Pulmonary artery endothelial cell (primary cell): ENCODE data around the gene CYBA. TPM values are rescaled to one million over a fixed set of nuclear protein-coding genes. Genes with fewer than 3 reads are reported as not detected.

Source experiments
- DNase-seq: peaks from one replicate; pipeline ENCODE4 v3.0.0-alpha.2; 2011; ENCODE audit warnings: low read depth, low spot score
- total RNA-seq: library from RNA; depleted of rRNA; stranded (reverse); fragments of >200 nt; gene quantifications from 2 replicates; pipeline ENCODE4 v1.2.3, GENCODE V29; 2014

Gene CYBA
- 20.8 and 34.5 TPM in 2 replicates for total RNA-seq

- no peak for DNase-seq
Measured at GRCh38 chr16:88650749-88651275, at the start of gene CYBA. Gene CYBA, minus strand, starts transcription at chr16:88651053. Its CDS starts 40 bp downstream, at chr16:88651013.

DNA sequence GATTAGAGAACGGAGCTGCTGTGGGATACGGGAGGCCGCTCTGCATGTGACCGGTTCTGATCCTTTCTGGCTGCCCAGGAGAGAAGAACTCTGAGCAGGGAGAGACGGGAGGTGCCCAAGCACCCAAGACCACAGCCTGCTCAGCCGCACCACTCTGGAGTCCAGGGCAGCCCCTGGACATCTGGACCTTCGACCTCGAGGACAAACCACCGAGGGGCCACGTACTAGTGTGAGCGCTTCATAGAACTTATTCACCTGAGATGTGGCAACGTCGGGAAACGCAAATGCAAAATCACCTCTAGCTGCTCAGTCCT, 49.4 kb upstream of the CYBA start:
- no peak for DNase-seq

DNA sequence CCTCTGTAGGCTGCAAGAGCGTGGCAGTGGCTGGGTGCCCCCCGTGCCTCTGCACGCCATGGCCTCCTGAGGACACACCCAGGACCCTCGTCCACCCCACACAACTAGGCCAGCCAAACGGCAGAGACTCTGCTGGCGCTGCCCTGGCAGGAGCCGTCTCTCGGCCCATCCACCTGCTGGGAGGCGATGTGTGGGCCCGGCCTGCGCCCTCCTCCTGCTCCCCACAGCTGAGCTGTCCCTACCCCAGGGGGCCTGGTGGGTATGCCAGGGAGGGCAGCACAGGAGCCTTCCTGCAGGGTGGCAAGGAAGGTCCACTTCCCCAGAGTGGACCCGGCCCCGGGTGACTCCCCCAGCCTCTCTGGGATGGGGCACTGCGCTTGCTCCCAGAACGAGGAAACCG, 48.3 kb upstream of the CYBA start:
- DNase-seq: no peak

GRCh38 chr16:88698646-88699045, 47.8 kb upstream of the CYBA start:
- DNase-seq: no peak

GRCh38 chr16:88697831-88698615, 47.2 kb upstream of the CYBA start:
- no peak for DNase-seq

DNA sequence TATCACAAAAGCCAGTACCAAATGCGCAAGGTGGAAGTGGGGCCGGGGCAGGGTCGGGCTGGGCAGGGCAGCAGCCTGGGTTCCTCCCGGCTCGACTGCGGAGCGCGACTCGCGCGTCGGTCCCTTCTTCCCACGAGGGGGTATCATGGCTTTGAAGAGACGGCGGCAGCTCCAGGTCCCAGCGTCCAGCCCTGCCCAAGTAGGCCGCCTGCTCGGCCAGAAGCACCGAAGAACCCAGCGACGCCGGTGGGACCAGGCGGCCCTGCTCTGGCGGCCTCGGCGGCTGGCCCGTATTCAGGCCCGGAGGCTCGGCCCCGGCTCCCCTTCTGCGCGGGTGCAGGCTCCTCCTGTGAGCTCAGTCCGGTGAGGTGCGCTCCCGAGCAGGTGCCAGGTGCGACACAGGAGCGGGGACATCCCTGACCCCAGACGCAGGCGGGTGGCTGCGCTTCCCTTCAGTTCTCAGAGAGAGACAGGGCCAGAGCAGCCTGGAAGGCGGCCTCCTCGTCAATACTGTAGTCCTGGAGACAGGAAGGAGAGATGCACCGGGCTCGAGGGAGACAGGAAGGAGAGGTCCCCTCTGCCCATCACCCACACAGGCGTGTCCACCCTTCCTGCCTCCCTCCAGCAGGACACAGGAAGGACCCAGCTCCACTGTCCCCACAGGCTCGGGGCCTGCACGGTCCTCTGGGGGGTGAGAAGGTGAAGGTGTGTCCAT, 46.4 kb upstream of the CYBA start:
- no peak for DNase-seq

DNA sequence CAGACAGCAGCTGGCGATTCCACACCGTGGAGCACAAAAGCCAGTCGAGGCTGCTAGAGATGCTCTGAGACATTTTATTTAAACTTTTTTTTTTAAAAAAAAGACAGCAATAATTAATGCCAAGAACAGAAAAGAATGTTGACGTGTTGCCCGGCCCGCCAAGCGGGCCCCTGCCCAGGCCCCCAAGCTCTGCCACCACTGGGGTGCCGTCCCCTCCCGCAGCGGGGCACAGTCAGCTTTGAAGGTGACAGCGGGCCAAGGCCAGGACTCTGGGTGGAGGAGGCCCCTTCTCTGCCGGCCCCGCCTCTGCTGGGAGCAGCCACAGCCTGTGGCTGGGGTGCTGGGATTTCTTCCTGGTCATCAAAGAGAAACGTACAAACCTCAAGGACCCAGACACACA, 45.6 kb upstream of the CYBA start:
- no peak for DNase-seq

DNA sequence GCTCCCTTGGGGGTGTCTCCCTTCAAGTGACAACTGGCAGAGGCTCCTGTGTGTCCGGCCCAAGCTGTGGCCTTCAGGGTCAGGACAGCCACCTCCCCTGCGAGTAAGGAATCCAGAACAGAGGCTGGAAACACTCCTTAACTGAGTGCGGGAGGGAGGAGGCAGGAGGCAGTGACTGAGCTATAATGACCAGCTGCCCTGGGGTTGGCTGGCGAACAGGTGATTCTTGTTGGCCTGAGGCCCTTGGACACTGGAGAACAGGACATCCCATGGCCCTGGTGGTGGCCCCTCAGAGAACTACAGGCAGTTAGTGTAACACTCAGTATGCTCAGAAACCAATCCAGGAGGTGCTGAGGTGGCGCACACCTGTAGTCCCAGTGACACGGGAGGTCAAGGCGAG, 44.9 kb upstream of the CYBA start:
- no peak for DNase-seq

GRCh38 chr16:88695218-88695617, 44.4 kb upstream of the CYBA start:
- no peak for DNase-seq

DNA sequence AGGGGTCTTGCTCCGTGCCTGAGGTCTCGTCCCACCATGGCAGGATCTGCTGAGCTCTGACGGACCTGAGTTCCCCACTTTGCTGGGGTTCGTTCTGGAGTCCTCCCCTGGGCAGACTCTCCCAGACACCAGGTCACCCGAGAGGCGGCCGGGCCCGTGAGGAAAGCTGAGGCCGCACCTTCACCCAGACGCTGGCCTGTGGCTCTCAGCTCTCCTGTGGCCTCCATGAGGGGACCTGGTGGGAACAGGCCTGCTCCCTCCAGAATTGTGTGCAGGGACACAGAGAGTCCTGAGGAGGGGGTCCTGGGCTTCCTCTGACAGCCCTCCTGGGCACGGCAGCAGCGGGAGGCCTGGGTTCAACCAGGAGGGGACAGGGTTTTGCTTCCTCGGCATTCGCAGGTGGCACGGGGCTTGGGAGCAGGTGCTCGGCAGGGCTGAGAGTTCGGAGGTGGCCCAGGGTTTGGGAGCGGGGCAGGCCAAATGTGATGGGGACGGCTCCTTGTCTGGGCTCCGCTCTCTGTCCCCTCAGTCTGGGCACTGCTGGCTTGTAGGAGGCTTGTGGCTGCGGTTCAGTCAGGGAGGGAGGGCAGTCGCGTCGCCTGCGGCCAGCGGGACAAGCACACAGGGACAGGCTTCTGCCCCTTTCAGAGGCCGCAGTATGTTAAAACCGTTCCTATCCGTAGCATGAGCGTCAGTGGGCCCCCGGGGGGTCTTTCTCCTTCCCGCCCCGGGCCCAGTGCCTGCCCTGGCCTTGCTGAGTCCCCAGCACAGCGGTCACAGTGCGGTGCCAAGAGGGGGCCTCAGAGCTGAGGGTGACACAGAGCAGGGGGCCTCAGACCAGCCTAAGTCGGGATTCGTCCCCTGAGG, 43.6 kb upstream of the CYBA start:
- DNase-seq: no peak

- DNase-seq: no peak
Measured at GRCh38 chr16:88693420-88694177, 42.7 kb upstream of the CYBA start.

DNA sequence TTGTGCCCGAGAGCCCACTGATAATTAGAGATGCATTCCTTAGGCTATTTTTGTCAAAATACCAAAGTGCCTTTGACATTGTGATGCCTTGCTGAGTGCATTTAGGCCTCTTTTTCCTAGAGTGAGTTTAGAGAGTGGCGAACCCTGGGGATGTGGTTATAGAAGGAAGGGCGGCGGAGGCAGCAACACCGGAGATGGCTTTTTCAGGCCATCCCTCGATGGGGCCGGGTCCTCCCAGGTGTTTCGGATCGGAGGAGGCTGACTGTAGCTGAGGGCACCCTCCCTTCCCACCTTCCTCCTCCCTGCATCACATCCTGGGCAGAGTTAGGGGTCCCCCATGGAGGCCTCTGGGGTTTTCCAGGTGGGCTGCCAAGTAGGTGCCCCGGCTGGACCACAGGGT, 42.0 kb upstream of the CYBA start:
- DNase-seq: no peak

DNA sequence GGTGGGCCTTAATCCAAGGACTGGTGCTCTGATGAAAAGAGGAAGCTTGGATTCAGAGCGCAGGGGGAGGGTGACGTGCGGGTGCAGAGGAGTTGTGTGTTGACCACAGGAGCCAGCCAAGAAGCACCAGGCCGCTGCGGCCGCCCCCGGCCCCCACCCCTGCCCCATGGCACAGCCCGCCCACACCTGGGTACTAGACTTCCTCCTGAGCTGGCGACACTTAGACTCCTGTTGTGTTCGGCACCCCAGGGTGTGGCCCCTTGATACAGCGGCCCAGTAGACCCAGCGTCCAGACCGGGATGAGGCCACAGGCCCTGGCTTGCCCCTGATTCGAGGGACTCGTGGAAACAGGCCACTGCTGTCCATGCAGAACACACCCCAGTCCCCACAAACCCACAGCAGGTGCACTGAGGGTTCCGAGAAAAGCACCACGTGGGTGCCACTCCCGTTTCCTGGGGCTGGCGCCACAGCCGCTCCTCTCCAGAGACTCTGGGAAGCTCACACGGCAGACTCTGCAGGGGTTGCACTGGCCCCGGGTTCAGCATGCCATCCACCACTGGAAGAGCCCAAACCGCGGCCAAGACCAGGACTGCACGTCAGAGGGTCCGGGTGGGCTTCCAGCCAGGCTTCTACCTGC, 41.2 kb upstream of the CYBA start:
- no peak for DNase-seq

DNA sequence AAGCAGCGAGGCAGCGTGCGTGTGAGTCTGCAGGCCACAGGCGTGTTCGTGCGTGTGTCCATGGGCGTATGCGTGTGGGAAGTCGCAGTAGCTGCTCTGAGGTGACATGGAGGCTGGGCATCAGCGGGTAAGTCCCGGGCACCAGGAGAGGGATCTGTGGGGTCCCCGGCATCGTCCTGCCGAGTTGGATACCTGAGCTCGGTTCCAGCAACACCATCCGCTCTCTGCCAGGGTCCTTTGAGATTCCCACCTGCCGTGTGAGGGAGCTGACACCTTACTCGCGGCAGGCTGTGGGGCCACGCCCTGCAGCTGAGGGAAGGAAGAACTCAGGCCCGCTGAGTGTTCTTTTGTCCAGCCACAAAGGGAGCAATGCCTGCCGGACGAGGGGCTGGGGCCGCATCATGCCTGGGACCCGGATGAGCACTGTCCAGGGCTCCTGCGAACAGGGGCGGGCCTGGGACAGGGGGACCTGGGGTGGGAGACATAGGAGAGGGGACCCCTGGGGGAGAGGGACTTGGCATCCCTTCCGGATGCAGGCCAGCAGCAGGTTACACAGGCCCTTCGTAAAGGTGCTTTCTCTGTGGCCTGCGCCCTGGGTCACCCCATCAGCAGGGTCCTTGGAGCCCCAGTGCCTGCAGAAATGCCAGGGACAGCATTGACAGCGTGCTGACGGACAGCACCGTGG, 40.4 kb upstream of the CYBA start:
- no peak for DNase-seq

DNA sequence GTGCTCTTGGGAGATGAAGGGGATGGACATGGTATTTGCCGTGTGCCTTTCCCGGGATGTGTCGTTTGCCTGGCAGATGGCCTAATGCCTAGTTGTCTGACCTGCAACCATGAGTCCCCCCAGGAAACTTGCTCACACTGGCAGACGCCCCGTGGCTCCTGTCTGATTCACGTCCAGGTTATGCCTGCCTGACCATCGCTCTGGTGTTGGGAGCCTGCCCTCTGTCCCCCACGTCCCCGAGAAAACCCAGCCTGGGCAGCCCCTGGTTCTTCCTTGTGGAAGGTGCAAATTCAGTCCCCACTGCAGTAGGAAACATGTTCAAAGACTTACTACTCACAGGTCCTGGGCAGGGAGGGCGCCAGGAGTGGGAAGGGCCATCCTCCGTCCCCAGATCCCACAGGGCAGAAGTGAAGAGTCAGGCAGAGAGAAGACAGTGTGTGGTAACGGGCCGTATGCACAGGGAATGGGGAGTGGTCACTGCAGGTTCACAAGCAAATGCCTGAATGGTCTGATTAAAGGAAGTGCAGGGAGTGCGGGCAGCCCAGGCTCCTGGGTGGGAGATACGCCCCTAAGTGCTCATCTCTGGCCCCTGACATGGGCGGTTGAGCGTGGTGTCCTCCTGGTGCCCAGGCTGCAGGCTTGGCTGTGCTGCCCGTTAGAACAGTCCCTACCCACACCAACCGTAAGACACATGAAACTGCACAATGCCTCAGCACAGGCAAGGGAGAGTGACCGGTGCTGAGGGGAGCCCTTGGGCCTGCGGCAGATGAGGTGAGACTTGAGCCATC, 39.7 kb upstream of the CYBA start:
- DNase-seq: no peak

- no peak for DNase-seq
Measured at GRCh38 chr16:88688013-88688778, 37.3 kb upstream of the CYBA start.

DNA sequence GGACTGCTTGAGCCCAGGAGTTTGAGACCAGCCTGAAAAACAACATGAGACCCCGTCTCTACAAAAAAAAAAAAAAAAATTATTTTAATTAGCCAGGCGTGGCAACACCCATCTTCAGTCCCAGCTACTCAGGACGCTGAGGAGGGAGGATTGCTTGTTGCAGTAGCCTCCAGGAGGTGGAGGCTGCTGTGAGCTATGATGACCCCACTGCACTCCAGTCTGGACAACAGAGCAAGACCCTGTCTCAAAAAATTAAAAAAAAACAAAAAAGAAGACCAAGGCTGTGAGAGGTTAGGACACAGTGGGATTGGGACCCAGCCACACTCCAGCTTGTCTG, 36.8 kb upstream of the CYBA start:
- DNase-seq: no peak

- no peak for DNase-seq
Measured at GRCh38 chr16:88687254-88687576, 36.4 kb upstream of the CYBA start.
